T-helper 1 cell treated with Interleukin-12 subunit alpha and Interleukin-12 subunit beta and Interleukin-4 antibody, amounts not matched to agents 30 ng/mL and 1 ng/mL, for 36 hours (primary cell): ENCODE results near the gene JHY. TPM values are rescaled to one million over a fixed set of nuclear protein-coding genes. Genes with fewer than 3 reads are reported as not detected.

Source experiments
- intact Hi-C: fragments of 100-400 bp; cut with micrococcal nuclease; formaldehyde crosslinking; loops from one replicate; pipeline ENCODE4 v1.15.1; 2024
- total RNA-seq: library from RNA; stranded (reverse); gene quantifications from 2 replicates; pipeline ENCODE4 v1.2.3, GENCODE V29; 2022

Gene JHY
- 2.6 and 2.9 TPM in 2 replicates for total RNA-seq

GRCh38 chr11:122882189-122882856 lies at the start of gene JHY:
Gene JHY (plus strand): TSS chr11:122882759. CDS start chr11:122885850, 3,091 bp downstream.
- intact Hi-C loops = loop anchor here (5.0 kb wide), 1 partner anchor 140 kb away; no protein-coding TSS in a partner anchor

GRCh38 chr11:122833846-122834464 lies 48.6 kb upstream of the JHY start:
- intact Hi-C loops = no loop called here

GRCh38 chr11:122836916-122837315 lies 45.6 kb upstream of the JHY start:
- intact Hi-C loops = no loop called here

GRCh38 chr11:122837528-122838346 lies 44.8 kb upstream of the JHY start:
- intact Hi-C loops = no loop called here

GRCh38 chr11:122843281-122844141 lies 39.0 kb upstream of the JHY start:
- intact Hi-C loops = no loop called here

- intact Hi-C loops = no loop called here
Measured at GRCh38 chr11:122847466-122847865, 35.1 kb upstream of the JHY start.

- intact Hi-C loops = no loop called here
Measured at GRCh38 chr11:122848186-122848585, 34.4 kb upstream of the JHY start.

GRCh38 chr11:122850076-122850631 lies 32.4 kb upstream of the JHY start:
- intact Hi-C loops = no loop called here

GRCh38 chr11:122851366-122851966 lies 31.1 kb upstream of the JHY start:
- intact Hi-C loops = no loop called here

- intact Hi-C loops = no loop called here
Measured at GRCh38 chr11:122852074-122852795, 30.3 kb upstream of the JHY start.

GRCh38 chr11:122852796-122853160 lies 29.8 kb upstream of the JHY start:
- intact Hi-C loops = no loop called here

- intact Hi-C loops = no loop called here
Measured at GRCh38 chr11:122853261-122853660, 29.3 kb upstream of the JHY start.

GRCh38 chr11:122853971-122854446 lies 28.6 kb upstream of the JHY start:
- intact Hi-C loops = loop anchor here (1.0 kb wide), 5 partner anchors 41 to 274 kb away; no protein-coding TSS in a partner anchor

- intact Hi-C loops = no loop called here
Measured at GRCh38 chr11:122861631-122862030, 20.9 kb upstream of the JHY start.

- intact Hi-C loops = no loop called here
Measured at GRCh38 chr11:122862091-122862490, 20.5 kb upstream of the JHY start.

GRCh38 chr11:122863154-122863553 lies 19.4 kb upstream of the JHY start:
- intact Hi-C loops = loop anchor here (1.0 kb wide), 3 partner anchors 160 to 384 kb away; no protein-coding TSS in a partner anchor

- intact Hi-C loops = loop anchor here (1.0 kb wide), 3 partner anchors 159 to 383 kb away; no protein-coding TSS in a partner anchor
Measured at GRCh38 chr11:122863704-122864326, 18.7 kb upstream of the JHY start.

GRCh38 chr11:122864386-122865115 lies 18.0 kb upstream of the JHY start:
- intact Hi-C loops = no loop called here
